ENCODE data around the gene CLDN5.
A peak's percentile ranks its signal among the peaks of the same experiment; 100 is the strongest.

The CLDN5 gene

GRCh38 chr22:19504900-19505734, 19.1 kb downstream of the CLDN5 start:
- ATAC-seq (no peak), DNase-seq (no peak)

GRCh38 chr22:19503869-19504268, 20.3 kb downstream of the CLDN5 start:
- no peak for ATAC-seq

GRCh38 chr22:19503367-19503766, 20.8 kb downstream of the CLDN5 start:
- no peak for ATAC-seq
- DNase-seq: no peak

More at GRCh38 chr22:19503869-19504268, 20.3 kb downstream of the CLDN5 start:
- DNase-seq: no peak

- no peak for DNase-seq
- ATAC-seq: no peak
Measured at GRCh38 chr22:19501897-19502447, 22.2 kb downstream of the CLDN5 start.

- no peak for ATAC-seq
Measured at GRCh38 chr22:19499880-19500242, 24.3 kb downstream of the CLDN5 start.

GRCh38 chr22:19499236-19499879, 24.9 kb downstream of the CLDN5 start:
- DNase-seq (no peak), ATAC-seq (no peak)

More at GRCh38 chr22:19499880-19500242, 24.3 kb downstream of the CLDN5 start:
- DNase-seq: no peak

GRCh38 chr22:19498866-19499190, 25.4 kb downstream of the CLDN5 start:
- ATAC-seq (no peak), DNase-seq (no peak)

GRCh38 chr22:19498154-19498865, 25.9 kb downstream of the CLDN5 start:
- no peak for ATAC-seq
- DNase-seq: no peak

- DNase-seq (no peak), ATAC-seq (no peak)
Measured at GRCh38 chr22:19497245-19497644, 27.0 kb downstream of the CLDN5 start.

- no peak for ATAC-seq
Measured at GRCh38 chr22:19496324-19496630, 27.9 kb downstream of the CLDN5 start.

GRCh38 chr22:19495562-19496323, 28.5 kb downstream of the CLDN5 start:
- no peak for DNase-seq
- ATAC-seq: no peak

More at GRCh38 chr22:19496324-19496630, 27.9 kb downstream of the CLDN5 start:
- DNase-seq: no peak

- ATAC-seq (no peak), DNase-seq (no peak)
Measured at GRCh38 chr22:19494676-19495173, 29.5 kb downstream of the CLDN5 start.

GRCh38 chr22:19494001-19494560, 30.1 kb downstream of the CLDN5 start:
- no peak for DNase-seq

GRCh38 chr22:19492504-19493174, 31.6 kb downstream of the CLDN5 start:
- ATAC-seq (peak; percentile 32), DNase-seq (no peak)

More at GRCh38 chr22:19494001-19494560, 30.1 kb downstream of the CLDN5 start:
- no peak for ATAC-seq

- no peak for DNase-seq
- no peak for ATAC-seq
Measured at GRCh38 chr22:19490628-19491230, 33.5 kb downstream of the CLDN5 start.

- no peak for ATAC-seq
- DNase-seq: no peak
Measured at GRCh38 chr22:19488884-19489843, 35.0 kb downstream of the CLDN5 start.

GRCh38 chr22:19488285-19488684, 35.9 kb downstream of the CLDN5 start:
- ATAC-seq (no peak), DNase-seq (no peak)

- ATAC-seq (no peak), DNase-seq (no peak)
Measured at GRCh38 chr22:19483481-19484244, 40.5 kb downstream of the CLDN5 start.

- DNase-seq: no peak
- ATAC-seq: no peak
Measured at GRCh38 chr22:19482297-19482696, 41.9 kb downstream of the CLDN5 start.
